Left cardiac atrium (tissue), 4 donors: Measurements from ENCODE around the gene ACSM5. TPM values are rescaled to one million over a fixed set of nuclear protein-coding genes. Genes with fewer than 3 reads are reported as not detected.
A peak's percentile ranks its signal among the peaks of the same experiment; 100 is the strongest.

ENCODE experiments used
- ATAC-seq, 2 donors: fragments of 200-7000 bp; cut with Tn5 transposase; one replicate each; pipeline ENCODE4 v1.9.1; 2020; ENCODE audit warnings: mild to moderate bottlenecking in 2 of 2, moderate library complexity in 2 of 2
- DNase-seq: peaks from one replicate; pipeline ENCODE4 v3.0.0-alpha.2; 2020
- intact Hi-C, 2 donors: fragments of 100-400 bp; cut with DNase I; formaldehyde crosslinking; loops; one replicate each; pipeline versions ENCODE4 v1.14.1 to v1.15.1; 2022 to 2023
- long read RNA-seq: library from polyadenylated mRNA; unstranded; transcript quantifications from one replicate; pipeline ENCODE4 v2.0.0, GENCODE V29; 2021
- total RNA-seq, 2 donors: library from RNA; stranded (reverse); fragmentation: NEBNext Ultra II Directional; extraction: Animal tissue kit (Norgen Biotek cat#: 25700); gene quantifications; one replicate each; pipeline ENCODE4 v1.2.1, GENCODE V29; 2021
- donor health status: DM: no; HTN: yes; CAD: no.
- donor health status: DM: no; HTN: yes; CAD: no; lungs with severe emphysema.
- donor health status: DM: yes; HTN: yes; CAD: no.
- donor health status: Dilated cardiomyopathy.

The ACSM5 gene
- total RNA-seq, result 1 to 10 TPM; 3.6 to 7.8 TPM
- long read RNA-seq, partial matches to known transcripts, result 1 of 1 reads
- long read RNA-seq, other reads (novel, unspliced or antisense), result 0 of 1 reads

GRCh38 chr16:20409398-20410120 is at the start of gene ACSM5:
ACSM5 (plus strand) TSS chr16:20409534; CDS start chr16:20411485, 1,951 bp downstream.
- peak; percentile 66 to 90 for ATAC-seq
- DNase-seq, result peak; percentile 60
- intact Hi-C loops, result no loop called here

DNA sequence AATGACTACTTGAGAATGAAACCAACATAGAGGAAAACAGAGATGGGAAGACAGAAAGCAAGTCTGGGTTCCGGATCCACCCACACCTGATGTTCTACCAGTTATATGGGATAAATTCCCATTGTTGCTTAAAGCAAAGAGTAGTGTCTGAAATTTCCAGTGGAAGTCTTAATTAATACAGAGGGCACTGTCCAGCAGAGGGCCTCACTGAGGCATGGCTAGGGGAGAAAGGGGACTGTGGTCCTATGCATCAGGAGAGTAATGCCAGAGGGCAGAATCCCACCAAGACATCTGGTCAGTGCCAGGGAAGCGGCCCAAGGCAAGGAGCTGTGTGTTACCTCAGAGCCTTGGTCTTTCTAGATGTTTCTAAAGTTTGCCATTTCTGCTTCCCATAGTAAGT is 49.3 kb upstream of the ACSM5 start:
- ATAC-seq, result no peak
- intact Hi-C loops, result no loop called here

DNA sequence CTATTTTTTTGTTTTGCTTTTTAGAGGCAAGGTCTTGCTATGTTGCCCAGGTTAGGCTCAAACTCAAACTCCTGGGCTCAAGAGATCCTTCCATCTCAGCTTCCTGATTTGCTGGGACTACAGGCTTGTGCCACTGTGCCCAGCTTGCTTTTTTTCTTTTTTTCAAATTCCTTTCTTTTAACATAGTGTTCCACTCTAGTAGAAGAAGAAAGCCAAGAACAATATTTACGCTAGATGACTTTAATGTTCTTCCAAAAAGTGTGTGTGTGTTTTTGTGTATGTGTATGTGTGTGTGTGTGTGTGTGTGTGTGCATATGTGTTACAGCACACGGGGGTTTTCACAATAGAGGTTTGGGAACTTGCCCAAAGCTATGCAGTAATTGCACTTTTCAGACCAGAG is 46.1 kb upstream of the ACSM5 start:
- ATAC-seq (no peak), DNase-seq (no peak)
- intact Hi-C loops, result no loop called here

More for the DNA sequence above, 49.3 kb upstream of the ACSM5 start:
- DNase-seq, result no peak

DNA sequence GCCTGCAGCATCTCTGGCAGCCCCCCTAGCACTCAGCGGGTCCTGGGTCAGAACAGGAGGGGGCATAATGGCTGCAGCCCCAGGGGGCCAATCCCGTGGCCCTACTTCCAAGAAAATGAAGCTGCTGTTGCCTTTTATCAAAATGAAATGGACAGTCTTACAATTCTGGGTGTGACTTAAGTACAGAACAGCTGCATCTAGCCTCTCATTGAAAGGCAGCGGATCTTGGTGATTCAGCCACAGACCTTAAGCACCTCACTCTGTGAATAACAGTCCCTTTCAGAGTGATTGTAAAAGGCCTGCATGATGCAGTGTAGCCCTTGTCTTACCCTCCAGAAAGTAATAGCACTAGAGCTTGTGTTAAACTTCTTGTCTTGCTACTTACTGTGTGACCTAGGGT is 45.3 kb upstream of the ACSM5 start:
- ATAC-seq (no peak), DNase-seq (no peak)
- intact Hi-C loops, result no loop called here

DNA sequence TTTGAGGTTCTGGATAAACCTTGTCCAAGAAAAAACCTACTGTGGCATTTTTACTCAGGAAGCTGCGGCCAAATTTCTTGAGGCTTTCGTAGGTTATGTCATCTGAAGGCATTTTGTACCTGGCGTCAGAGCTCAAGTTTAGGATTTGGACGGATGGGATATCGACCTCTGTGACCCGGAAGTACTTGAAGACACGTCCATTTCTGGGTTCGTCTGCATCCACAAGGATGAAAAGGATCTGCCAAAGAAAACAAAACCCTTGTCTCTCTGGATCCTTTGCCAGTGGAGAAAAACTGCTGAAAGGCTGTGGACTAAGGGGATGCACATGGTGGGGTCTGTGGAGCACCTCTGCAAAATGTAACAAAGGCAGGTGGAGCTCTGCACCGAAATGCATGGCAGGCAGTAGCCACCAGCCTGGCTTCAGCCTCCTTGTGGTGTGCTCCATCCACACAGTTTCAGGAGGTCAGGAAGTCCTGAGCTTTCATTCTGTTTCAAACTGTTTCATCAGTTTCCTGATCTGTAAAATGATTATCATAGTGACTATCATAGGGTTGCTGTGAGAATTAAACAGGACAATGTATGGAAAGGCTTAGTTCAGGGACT is 39.8 kb upstream of the ACSM5 start:
- intact Hi-C loops, result no loop called here
- DNase-seq (no peak), ATAC-seq (no peak)

- DNase-seq (no peak), ATAC-seq (no peak)
- intact Hi-C loops, result no loop called here
Measured at GRCh38 chr16:20372701-20373100, 36.6 kb upstream of the ACSM5 start.

DNA sequence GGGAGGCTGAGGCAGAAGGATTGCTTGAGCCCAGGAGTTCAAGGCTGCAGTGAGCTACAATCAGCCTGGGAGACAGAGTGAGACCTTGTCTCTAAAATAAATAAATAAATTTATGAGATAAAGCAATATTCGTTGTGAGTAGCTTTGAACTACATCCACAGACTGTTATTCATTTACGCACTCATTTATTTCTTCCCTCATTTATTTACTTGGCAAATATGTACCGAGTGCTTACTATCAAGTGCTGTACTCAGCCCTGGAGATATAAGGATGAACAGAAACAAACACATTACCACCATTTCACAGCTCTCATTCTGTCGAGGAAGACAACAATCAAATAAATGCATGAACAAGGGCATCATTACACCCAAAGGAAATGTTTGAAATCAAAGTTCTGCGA is 32.2 kb upstream of the ACSM5 start:
- DNase-seq (no peak), ATAC-seq (no peak)
- intact Hi-C loops, result no loop called here

DNA sequence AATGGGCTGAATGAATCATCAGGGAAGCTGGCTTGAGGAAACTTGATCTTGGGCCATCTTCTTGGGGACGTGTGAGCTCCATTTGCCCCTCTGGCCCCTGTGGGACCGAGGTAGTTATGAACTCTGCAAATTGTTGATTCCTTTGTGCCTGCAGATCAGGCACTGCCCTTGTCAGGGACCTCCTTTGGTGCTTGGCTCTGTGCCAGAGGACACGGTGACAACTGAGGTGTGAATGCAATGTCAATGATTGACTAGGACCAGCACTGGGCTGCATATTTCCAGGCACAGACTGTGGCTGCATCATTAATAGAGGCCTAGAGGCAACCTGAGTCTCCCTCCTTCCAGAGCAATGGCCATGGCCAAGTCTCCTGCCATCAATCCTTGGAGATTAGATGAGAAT is 28.6 kb upstream of the ACSM5 start:
- ATAC-seq, result no peak
- intact Hi-C loops, result loop anchor here in 1 of 2 donors (10.0 kb wide), 1 partner anchor 466 kb away; no protein-coding TSS in a partner anchor
- DNase-seq, result no peak

GRCh38 chr16:20382202-20382948 is 27.0 kb upstream of the ACSM5 start:
- intact Hi-C loops, result loop anchor here in 1 of 2 donors (10.0 kb wide), 1 partner anchor 468 kb away; no protein-coding TSS in a partner anchor
- DNase-seq, result no peak
- ATAC-seq, result no peak

DNA sequence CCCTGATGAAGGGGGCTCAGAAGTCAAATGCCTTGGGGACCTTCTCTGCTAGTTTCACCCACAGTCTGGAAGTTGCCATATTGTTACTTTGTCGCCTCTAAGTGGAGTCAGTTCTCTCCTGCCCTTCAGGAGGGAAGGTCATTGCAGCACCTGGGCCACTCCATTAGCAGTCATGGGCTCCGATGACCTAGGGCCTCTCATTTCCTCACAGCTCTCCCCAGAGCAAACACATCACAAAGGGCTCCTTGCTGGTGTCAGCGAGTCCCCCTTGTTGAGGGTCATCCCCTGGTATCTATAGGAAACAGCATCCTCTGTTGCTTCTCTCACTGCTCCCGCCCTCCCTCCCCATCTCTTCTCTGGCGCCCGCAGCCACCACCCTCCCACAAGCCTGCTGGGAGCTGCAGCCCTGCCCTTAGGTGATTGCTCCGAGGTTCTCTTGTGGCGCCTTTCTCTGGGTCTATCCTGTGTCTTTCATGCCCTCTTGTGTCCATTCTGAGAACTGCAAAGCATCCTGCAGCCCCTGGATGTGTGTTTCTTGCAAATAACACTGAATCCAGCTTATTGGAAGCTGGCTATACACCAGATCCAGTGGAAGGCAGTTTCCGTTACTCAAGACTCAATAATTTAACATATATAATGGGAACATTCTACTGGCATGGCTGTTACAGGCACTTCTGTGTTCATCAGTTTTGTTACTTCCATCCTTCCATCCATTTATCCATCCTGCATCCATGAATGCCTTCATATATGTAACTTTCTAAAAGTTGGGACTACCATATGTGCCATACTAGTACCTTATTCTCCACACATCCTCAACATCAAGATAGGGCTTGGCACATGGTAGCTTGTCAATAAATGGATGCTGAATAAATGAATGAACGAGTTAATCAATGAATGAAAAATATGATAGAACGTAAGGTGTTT is 26.0 kb upstream of the ACSM5 start:
- DNase-seq (peak; percentile 38), ATAC-seq (peak in 1 of 2 donors; percentile 78)
- intact Hi-C loops, result loop anchor here (2.0 to 10.0 kb wide), 2 partner anchors 469 to 475 kb away; no protein-coding TSS in a partner anchor

DNA sequence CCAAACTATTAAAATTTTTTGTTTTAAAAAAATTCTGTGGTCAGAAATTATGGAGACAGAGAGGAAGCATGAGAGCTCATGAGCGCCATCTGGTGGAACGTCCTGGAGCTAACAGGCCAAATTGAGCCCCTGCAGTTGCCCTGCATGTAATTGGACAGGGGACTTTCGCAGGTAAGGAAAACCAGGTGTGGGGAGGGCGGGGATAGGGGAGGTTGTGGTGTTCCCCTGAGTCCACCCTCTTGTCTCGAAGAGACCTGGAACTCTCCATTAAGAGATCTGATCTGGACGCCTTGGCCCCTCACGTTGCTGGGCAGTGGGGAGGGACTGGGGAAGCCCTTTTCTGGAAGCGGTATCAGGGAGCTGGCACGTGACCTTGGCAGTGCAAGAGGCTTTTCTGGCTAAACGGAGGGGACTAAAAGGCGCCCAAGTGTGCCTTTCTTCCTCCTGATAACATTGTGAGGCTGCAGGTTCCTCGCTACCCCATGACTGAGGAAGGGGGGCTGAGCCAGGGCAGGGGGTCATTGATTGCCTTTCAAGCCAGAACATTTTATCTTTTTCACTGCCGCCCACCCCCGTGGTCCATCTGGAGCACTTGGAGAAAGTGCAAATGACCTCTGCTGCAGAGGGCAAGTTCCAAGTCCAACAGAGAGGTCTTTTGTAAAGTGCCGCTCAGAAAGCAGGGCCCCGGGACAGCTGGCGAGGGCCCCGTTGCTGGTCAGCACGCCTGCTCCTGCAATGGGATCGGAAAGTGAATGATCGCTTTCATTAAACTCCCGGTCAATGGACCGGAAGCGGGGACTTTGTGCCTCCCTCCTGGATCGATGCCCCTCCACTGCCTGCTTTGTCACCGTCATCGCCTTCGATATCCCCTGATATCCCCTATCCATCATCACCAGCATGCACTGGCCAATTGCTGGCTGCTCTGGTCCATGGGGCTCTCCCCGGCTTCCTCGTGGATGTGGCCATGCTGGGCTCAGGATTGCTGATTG is 23.2 kb upstream of the ACSM5 start:
- peak; percentile 62 for DNase-seq
- intact Hi-C loops, result loop anchor here (2.0 to 10.0 kb wide), 2 partner anchors 471 to 477 kb away; no protein-coding TSS in a partner anchor
- ATAC-seq, result peak; percentile 57 to 59

DNA sequence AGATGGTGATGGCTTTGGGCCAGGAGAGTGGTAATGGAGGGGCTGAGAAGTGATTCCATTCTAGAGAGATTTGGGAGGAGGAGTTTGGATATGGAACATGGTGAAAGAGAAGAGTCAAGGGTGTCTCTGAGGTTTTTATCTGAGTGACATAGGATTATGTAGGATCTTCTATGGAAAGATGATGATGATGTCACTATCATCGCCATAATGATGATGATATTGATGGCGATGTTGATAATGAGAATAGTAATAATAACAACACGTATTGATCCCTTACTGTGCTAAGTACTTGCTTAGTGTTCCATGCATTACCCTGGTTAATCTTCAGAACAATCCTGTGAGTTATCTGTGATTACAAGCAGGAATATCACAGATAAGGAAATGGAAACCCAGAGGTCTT is 21.4 kb upstream of the ACSM5 start:
- intact Hi-C loops, result loop anchor here in 1 of 2 donors (10.0 kb wide), 1 partner anchor 473 kb away; no protein-coding TSS in a partner anchor
- no peak for DNase-seq
- ATAC-seq, result no peak

- intact Hi-C loops, result loop anchor here in 1 of 2 donors (10.0 kb wide), 1 partner anchor 474 kb away; no protein-coding TSS in a partner anchor
- ATAC-seq (no peak), DNase-seq (no peak)
Measured at GRCh38 chr16:20388854-20389253, 20.5 kb upstream of the ACSM5 start.

GRCh38 chr16:20391045-20391444 is 18.3 kb upstream of the ACSM5 start:
- ATAC-seq (no peak), DNase-seq (no peak)
- intact Hi-C loops, result no loop called here

DNA sequence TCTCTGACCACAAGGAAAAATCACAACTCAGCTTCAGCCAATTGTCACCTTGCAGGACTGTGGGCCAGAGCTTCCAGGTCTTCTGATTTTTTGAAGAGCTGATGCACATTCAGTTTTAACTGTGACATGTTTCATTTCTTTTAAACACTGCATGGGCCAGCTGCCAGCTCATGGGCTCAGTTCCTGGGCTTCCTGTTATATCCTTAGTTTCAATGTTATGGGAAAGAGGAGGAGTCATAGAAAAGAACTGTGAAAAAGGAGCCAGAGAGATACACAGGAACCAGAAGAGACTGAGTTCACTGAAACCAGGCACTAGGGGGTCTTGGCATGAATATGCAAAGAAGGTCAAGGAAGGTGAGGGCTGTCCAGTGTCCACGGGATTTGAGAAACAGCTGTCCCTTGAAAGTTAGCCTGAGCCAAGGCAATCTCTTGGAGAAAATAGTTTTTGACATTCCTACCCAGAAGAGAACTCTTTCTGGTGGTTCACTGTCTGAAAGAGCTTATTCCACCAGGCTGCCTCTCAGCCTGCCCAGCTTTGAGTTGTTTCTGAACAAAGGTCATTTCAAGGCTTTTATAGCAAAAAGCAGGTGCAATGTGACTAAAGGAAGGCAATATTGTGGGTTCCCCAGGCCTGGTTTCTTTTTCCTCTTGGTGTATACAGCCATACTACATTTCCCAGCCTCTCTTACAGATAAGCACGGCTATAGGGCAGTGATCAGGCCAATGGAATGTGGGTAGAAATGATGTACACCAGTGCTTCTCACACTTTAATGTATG is 15.3 kb upstream of the ACSM5 start:
- ATAC-seq (peak in 1 of 2 donors; percentile 57), DNase-seq (no peak)
- intact Hi-C loops, result no loop called here

DNA sequence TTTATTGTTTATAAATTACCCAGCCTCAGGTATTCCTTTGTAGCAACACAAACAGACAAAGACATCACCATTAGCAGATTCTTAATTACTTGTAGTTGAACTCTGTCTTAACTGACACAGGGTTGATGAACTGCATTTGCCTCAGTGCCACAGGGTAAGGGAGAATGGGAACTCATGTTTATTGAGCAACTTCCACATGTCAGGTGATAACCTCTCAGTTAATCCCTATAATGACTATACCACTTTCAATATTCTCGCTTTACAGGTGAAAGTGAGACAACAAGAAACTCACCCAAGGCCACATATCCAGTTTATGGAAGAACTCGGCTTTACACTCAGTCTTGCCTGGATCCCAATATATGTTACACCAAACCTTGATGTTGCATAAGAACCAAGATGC is 13.4 kb upstream of the ACSM5 start:
- intact Hi-C loops, result no loop called here
- DNase-seq, result no peak

More for the DNA sequence above, 13.4 kb upstream of the ACSM5 start:
- no peak for ATAC-seq
